OCI-M2 (cell line): Measurements from ENCODE around the gene WDR88.
"Not testable (repeated sequence)": the region's sequence is repeated elsewhere in the genome, so short reads cannot be mapped to it uniquely, and the experiment has no call there.

ENCODE experiments used
- DNase-seq: peaks from one replicate; lab custom pipeline; 2025; ENCODE audit not compliant: unreplicated experiment; lab: John Stamatoyannopoulos, UW

The WDR88 gene

DNA sequence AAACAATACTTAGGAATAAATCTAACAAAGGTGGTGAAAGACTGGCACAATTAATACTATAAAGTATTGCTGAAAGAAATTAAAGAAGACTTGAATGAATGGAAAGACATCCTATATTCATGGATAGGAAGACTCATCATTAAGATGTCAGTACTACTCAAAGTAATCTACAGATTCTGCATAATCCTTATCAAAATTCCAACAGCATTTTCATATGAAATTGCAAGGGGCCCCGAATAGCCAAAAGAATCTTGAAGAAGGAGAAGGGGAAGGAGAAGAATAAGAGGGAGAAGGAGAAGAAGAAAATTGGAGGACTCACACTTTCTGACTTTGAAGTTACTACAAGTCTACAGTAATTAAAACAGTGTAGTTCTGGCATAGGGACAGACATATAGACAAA, 36.6 kb downstream of the WDR88 start:
- no peak for DNase-seq

DNA sequence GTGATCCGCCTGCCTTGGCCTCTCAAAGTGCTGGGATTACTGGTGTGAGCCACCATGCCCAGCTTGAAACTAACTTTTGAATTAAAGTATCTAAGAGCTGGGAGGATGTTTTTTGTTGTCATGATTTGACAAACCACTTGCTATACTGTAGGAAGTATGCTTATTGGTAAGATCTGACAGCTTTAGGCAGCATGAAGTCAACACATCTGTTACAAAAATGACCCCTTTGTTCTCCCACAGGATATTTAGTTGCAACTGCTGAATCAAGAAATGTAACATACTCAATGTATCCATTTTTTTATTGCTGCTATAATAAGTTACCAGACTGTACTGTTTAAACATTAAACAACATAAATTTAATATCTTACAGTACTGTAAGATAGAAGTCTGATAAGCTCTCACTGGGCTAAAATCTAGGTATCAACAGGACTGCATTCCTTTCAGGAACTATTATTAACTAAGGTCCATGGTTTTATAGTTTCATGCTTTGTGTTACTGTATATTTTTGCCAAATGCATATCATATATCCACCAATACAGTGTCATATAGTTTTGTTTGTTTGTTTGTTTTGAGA, 39.4 kb downstream of the WDR88 start:
- DNase-seq, result no peak

DNA sequence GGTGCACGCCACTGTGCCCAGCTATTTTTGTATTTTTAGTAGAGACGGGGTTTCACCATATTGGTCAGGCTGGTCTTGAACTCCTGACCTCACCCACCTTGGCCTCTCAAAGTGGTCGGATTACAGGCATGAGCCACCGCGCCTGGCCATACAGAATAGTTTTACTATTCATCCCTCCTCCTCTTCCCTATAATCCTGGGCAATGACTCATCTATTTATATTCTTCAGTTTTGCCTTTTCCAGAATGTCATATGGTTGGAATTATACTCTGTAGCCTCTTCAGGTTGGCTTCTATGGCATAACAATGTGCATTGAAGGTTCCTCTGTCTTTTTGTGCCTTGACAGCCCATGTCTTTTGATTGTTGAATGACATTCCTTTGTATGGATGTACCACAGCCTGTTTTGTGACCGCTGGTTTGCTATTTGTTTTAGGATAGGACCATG, 40.0 kb downstream of the WDR88 start:
- no peak for DNase-seq

DNA sequence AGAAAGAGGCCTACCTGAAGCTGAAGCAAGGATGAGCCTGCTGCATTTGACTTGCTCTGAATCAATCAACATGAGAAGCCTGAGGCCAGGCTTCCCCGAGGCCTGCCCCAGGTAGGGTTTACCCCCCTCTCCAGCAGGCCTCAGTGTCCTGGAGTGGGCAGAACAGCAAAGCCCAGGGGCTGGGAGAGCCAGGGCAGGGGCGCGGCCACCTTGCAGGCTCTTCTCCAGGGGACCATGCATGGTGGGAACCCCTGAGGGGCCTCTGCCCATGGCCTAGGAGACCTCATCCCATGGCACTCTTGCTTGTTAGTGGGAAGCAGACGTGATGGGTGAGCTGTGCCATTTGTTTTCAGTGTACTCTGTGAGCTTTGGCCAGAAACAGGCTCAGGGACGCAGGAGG, 42.3 kb downstream of the WDR88 start:
- no peak for DNase-seq

DNA sequence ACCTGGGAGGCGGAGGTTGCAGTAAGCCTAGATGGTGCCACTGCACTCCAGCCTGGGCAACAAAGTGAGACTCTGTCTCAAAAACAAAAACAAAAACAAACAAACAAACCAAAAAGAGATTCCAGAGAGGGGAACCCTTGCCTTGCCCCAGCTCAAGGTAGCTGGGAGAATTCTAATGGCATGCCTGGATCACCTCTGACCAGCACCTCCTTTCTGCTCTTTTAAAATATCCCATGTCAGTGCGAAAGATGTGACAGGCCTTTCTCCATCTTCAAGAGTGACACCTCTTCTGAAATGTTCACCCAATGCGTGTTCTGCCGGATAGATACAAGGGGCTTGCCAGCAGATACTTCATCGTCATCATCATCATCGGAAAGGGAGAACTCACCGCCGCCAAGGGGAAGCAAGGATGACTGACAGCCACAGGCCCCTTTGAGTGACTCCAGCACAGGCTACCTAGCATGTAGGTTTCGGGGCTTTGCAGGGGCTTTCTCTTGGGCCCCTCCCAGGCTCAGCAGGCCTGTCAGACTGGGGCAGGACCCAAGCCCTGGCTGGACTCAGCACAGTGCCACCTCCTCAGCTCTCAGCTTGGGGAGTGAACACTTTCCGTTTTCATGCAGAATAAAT, 43.4 kb downstream of the WDR88 start:
- DNase-seq, result no peak

DNA sequence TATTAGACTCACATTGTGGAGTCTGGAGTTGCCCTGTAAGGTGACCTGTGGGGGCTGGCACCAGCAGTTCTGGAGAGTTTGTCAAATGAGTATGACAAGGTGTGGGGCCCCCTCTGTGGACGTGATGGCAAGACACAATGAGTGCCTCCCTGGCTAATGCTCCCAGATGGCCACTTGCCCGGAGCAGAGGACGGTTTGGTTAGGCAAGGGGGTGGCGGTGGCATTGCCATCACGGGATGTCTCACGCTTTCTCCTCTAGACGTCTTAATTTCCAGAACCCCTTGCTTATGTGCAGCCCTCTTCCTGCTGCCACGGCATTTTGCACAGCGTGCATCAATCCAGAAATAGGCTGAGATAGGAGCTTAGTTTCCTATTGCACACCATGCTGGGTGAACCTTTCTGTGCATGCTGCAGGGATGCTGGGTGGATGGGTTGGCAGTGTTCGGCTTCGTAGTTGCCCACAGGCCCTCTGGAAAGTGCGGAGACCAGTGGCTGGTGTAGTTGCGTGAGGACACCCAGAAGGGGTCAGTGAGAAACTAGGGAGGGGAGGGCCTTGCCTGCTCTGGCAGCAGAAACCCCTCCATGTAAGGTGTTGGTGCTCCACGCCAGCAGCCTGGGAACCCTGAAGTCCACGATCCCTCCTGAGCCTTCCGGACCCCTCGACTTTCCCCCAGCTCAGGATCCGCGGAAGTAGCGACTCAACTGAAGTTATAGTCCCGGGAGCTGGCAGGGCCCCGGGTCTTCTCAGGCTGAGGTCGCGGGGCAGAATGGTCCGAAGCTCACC, 44.2 kb downstream of the WDR88 start:
- DNase-seq, result no peak

DNA sequence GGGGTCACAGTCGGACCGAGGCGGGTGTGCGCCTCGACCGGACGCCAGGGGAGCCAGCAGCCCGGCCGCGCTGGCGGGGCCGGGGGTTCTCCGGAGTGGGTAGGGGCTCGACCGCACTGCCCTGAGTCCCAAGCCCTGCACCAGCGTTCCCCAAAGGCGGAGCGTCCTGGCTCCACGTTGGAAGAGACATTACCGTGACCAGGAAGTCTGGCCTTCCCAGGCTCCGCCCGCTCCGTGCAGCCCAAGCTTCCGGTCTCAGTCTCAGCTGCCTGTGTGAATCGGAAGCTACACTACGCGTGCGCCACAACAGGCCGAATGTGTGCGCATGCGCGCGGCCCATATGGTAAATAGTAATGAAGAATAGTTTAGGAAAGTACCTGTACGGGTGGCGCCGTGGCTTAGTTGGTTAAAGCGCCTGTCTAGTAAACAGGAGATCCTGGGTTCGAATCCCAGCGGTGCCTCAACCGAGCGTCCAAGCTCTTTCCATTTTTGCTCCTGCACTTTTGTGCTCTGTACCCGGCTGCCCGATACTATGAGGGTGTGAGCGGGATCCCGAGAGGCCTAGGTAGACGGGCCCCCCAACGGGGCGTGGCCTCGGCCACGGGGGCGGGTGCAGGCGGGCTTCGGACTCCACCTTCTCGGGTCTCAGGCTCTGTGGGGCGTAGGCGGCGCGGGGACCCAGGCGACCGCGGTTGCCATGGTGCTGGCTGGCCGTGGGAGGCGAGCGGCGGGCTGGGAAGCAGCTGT, 44.9 kb downstream of the WDR88 start:
- peak; percentile 100 for DNase-seq

DNA sequence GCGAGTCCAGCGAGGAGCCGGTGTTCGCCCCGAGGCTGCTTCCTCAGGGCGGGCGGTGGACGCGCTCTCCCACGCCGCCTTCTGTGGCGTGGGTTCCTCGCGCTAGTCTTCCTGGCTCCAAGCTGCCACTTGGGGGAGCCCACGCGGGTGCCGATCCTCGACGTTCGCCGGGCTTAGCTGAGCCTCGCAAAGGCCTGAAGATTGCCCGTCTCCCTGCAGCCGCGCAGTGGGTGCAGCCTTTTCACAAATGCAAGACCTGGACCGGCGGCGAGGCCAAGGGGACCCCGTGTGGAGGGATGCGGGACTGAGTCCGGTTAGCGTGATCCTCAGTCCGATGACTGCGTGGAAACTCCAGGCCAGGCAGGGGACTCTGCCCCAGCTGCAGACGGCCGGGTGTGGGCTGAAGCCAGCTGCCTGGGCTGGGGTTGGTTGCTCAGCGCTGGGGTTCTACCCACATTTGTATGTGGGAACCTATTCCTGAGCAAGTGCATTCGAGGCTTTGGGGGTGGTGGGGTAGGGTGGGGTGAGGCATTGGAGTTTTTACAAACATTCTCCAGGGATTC, 45.6 kb downstream of the WDR88 start:
- DNase-seq, result peak; percentile 82

DNA sequence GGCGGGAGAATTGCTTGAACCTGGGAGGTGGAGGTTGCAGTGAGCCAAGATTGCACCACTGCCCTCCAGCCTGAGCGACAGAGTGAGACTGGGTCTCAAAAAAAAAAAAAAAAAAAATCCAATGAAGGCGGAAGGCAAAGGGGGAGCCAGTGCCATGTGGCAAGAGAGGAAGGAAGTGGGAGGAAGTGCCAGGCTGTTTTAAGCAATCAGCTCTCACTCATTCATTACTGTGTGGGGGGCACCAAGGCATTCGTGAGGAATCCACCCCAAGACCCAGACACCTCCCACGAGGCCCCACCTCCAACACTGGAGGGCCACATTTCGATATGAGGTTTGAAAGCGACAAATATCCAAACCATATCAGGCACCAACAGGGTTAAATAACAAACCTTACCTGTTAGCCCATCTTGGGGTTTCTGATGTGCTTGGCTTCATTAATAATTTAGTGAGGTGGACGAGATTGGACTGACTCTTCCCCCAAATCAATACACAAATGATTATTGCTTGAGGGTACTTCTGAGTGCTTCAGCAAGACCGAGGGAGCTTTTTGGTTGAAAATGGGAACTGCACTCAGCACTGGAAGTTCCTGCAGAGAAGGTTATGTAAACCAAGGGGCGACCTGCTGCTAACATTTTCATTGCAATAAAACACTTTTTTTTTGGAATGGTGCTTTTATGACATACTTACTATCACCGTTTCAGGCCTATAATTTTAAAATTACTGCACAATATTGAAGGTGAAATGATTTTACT, 54.7 kb downstream of the WDR88 start:
- no peak for DNase-seq

DNA sequence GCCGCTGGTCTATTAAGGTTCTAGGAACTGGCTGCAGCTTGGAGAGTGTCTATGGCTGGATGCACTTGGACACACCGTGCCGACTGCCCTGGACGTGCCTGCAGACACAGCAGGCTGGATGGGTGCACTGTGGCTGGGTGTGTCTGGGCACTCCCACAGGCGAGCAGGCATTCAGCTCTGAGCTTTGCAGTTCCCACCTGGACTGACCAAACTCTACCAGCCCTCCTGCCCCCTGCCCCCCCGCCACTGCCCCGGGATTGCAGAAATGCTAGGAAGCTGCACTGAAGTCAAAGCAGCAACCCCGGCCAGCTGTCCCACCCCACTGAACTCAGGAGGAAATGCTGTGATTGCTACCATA, 55.2 kb downstream of the WDR88 start:
- no peak for DNase-seq

DNA sequence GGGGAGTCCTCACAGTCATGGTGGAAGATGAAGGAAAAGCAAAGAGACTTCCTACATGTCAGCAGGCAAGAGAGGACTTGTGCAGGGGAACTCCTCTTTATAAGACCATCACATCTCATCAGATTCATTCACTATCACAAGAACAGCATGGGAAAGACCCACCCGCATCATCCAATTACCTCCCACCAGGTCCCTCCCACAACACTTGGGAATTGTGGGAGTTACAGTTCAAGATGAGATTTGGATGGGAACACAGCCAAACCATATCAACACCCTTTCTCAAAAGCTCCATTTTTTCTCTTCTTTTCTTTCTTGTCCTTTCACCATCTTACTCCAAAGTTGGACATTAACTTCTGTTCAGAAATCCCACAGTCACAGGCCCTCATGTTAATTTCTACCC, 57.5 kb downstream of the WDR88 start:
- no peak for DNase-seq

DNA sequence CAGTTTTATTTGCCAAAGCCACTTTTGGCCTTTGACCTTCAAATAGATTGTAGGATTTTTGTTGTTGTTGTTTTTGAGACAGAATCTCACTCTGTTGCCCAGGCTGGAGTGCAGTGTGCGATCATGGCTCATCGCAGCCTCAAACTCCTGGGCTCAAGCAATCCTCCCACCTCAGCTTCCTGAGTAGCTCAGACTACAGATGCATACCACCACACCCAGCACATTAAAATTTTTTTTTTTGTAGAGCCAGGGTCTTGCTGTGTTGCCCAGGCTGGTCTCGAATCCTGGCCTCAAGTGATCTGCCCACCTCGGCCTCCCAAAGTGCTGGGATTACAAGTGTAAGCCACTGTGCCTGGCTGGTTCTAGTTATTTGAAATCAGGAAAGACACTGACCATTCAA, 59.2 kb downstream of the WDR88 start:
- DNase-seq, result not testable (repeated sequence)

DNA sequence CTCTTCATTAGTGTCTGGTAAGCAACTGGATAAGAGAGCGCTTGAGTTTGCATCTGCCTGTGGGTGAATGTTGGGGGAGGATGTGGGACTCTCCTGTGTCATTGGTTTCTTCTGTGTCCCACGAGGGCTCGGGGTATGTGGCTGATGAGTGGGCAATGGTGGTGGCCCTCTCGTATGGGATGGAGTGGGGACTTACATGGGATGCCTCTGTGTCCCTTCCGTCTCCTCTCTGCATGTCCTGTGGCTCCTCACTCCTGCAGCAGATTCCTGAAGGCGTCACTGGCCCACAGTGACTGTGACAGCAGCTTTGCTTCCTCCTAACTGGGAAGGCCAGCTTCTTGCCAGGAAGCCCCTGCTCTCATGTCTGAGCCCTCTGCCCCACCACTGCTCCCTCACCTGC, 59.6 kb downstream of the WDR88 start:
- no peak for DNase-seq

DNA sequence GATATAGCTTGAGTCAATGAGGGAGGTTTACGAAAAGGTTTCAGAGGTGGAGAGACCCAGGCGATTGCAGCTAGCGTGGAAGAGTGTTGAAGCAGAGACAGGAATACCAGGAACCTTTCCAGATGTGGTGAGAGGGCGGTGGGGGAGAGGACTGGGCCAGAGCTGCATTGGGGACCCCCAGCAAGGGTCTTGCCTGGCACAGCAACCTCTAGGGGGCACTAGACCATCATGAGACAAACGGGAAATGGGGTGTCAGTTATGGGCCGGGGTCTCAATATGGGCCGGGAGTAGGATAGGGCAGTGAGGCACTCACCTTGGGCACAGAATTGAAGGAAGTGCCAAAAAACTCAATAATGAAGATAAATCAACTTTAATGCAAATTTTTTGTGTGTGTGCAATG, 60.1 kb downstream of the WDR88 start:
- no peak for DNase-seq

DNA sequence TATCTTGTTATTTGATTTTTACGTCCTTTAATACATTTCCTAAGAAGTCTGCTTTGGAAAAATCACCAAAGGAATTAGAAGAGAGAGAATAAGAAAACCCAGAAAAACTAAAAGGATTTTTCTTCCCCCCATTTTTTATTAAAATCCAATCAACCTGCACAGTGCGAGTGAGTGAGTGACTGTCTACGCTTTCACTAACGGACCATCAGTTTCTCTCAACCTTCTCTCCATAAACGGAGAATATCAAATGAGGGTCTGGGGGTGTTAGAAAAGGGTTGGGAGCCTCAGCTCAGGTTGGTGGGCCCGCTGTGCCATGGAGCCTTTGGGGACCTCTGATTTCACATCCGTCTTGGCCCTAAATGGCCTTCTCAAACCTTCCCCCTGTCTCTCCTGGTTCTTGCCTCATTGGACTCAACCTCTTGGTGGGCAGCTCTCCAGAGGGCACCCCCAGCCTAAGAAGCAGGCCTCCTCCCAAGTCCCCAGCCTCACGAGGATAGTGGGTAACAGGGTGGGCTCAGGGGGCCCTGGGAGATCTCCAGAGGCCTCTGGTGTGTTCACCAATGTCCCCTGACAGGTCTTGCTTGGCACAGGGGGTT, 61.5 kb downstream of the WDR88 start:
- DNase-seq, result no peak

DNA sequence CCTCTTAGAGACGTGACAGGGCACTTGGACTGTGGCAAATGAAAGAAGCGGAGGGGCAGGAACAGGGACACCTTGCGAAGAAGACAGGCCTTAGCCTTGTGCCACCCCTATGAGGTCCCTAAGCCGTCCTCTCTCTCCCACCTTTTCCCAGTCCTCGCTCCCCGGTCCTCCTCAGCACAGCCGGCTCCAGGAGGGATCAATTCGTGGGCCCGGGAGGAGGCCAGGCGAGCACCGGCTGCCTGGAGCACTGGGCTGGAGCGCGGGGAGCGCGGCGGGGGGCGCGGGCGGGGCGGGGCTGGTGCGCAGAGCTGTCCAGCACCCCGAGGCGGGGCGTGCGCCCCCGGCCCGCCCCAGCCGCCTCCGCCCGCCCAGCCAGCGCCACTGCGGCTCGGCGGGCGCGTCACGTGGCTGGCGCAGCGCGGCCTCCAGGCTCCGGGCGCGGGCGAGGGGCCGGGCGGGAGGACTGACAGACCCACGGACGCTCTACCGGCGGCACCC, 62.0 kb downstream of the WDR88 start, which contains the start of gene LRP3:
TSS of gene LRP3 (plus strand) at position 466 of the 498 bp plus-strand sequence. CDS start 456 bp downstream, outside the sequence.
- DNase-seq, result no peak

DNA sequence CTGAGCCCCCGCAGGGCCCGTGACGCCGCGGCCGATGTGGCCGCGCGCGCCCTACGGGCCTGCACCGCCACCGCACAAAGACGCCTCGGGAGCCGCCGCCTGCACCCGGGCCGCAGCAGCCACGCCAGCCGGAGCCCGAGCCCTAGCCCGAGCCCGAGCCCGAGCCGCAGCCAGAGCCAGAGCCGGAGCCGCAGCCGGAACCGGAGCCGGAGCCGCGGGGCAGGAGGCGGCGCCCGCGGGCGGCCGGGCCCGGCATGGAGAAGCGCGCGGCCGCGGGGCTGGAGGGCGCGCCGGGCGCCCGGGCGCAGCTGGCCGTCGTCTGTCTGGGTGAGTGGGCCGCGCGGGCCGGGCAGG, 62.6 kb downstream of the WDR88 start:
- no peak for DNase-seq

DNA sequence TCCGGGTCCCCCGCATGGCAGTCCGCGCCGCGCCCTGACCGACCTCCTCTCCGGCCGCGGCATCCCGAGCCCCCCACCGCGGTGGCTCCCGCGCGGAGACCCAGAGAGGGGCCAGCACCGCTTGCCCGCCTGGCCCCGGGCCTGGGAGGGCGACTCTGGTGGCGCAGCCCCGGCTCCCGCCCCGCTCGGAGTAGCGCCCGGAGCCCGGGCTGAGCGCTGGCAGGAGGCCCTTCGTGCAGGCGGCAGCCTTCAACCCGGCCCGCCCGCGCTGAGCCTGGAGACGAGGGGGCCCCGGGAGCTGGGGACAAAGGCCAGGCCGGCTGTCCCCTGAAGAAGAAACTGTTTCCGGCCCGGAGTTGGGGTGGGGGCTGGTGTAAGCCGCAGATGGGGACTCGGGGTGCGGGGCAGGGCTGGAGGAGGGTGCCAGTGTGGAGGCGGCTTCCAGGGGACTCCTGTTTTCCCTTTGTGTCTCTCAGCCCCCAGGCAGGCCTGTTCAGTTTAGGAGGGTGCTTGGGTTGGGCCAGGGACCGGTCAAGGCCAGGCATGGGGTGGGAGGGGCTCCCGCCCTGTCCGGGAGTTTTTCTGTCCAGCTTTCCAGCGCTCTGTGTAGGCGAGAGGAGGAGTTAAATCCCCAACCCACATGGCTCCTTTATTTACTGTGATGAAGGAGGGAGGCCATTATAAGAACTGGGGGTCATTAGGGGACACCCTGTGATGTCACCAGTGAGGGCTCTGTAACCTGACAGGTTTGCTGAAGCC, 63.2 kb downstream of the WDR88 start:
- no peak for DNase-seq

DNA sequence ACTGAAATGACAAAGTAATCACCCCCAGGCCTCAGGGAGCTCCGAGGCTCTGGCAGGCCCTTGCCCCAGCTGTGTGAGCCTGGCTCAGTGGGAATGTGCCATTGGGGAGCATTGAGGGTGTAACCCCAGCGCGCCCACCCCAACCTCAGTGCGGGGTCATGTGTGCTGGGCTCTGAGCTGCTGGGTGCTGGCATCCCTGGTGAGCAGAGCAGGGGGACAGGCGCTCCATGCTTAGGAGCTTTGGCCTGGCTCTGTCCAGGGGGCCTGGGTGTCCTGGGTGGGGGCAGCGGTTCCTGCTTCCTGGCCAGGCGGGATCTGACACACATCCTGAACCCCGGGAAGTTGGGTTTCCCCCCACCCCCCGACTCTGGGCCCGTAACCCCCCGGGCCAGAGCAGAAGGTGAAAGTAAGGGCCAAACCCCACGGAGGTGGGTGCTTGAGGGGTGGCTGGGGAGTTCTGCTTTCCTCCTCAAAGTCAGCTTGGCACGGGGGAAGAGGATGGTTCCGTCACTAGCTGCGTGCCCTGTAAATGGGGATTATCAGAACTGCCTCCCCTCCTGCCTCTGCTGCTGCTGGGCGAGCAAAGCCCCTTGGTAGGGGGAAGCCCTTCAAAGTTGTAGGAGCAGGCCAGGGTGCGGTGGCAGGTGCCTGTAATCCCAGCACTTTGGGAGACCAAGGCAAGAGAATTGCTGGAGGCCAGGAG, 63.9 kb downstream of the WDR88 start:
- DNase-seq, result no peak
